Stimulated activated CD8-positive, alpha-beta memory T cell treated with anti-CD3 and anti-CD28 coated beads, Interleukin-4, amount 100 ng/mL, for 24 hours (primary cell): ENCODE results near the gene CCDC136.

Source experiments
- DNase-seq: peaks from one replicate; pipeline ENCODE4 v3.0.0-alpha.2; 2020; ENCODE audit warnings: low read depth

CCDC136 gene

GRCh38 chr7:128777156-128778123 is 14.3 kb upstream of the CCDC136 start:
- no peak for DNase-seq

- no peak for DNase-seq
Observed at GRCh38 chr7:128778946-128779345, 12.8 kb upstream of the CCDC136 start.

- no peak for DNase-seq
Observed at GRCh38 chr7:128781126-128781525, 10.6 kb upstream of the CCDC136 start.

GRCh38 chr7:128781851-128782250 is 9.9 kb upstream of the CCDC136 start:
- no peak for DNase-seq

- no peak for DNase-seq
Observed at GRCh38 chr7:128783143-128783861, 8.5 kb upstream of the CCDC136 start.

- DNase-seq: no peak
Observed at GRCh38 chr7:128785738-128786137, 6.0 kb upstream of the CCDC136 start.

- DNase-seq: no peak
Observed at GRCh38 chr7:128788446-128789412, 3.0 kb upstream of the CCDC136 start.

GRCh38 chr7:128790315-128791041 is 1.3 kb upstream of the CCDC136 start:
- DNase-seq: no peak

- DNase-seq: no peak
Observed at GRCh38 chr7:128791972-128792327, 182 bp downstream of the CCDC136 start.

GRCh38 chr7:128792471-128793180 is 858 bp downstream of the CCDC136 start:
- DNase-seq: no peak

GRCh38 chr7:128793181-128793547 is 1.4 kb downstream of the CCDC136 start:
- DNase-seq: no peak

GRCh38 chr7:128794020-128794419 is 2.3 kb downstream of the CCDC136 start:
- no peak for DNase-seq

- DNase-seq: no peak
Observed at GRCh38 chr7:128794436-128794835, 2.7 kb downstream of the CCDC136 start.

GRCh38 chr7:128795129-128795528 is 3.4 kb downstream of the CCDC136 start:
- no peak for DNase-seq

- DNase-seq: no peak
Observed at GRCh38 chr7:128796327-128796726, 4.6 kb downstream of the CCDC136 start.

- no peak for DNase-seq
Observed at GRCh38 chr7:128799451-128799850, 7.7 kb downstream of the CCDC136 start.

- no peak for DNase-seq
Observed at GRCh38 chr7:128800567-128800966, 8.8 kb downstream of the CCDC136 start.

GRCh38 chr7:128801003-128801402 is 9.2 kb downstream of the CCDC136 start:
- DNase-seq: no peak

- no peak for DNase-seq
Observed at GRCh38 chr7:128801667-128802418, 10.1 kb downstream of the CCDC136 start.

- no peak for DNase-seq
Observed at GRCh38 chr7:128804484-128804883, 12.7 kb downstream of the CCDC136 start.
